HG03045 (cell line): ENCODE data around the gene FAM107A.
"Not testable (repeated sequence)": the region's sequence is repeated elsewhere in the genome, so short reads cannot be mapped to it uniquely, and the experiment has no call there.

ENCODE experiments used
- ATAC-seq: cut with Tn5 transposase; IDR thresholded peaks from one replicate; pipeline ENCODE4 v1.9.1; 2021; ENCODE audit warnings: mild to moderate bottlenecking, moderate library complexity; ENCODE audit not compliant: unreplicated experiment

Gene FAM107A

GRCh38 chr3:58537412-58538301 lies 39.5 kb downstream of the FAM107A start:
- no peak for ATAC-seq

DNA sequence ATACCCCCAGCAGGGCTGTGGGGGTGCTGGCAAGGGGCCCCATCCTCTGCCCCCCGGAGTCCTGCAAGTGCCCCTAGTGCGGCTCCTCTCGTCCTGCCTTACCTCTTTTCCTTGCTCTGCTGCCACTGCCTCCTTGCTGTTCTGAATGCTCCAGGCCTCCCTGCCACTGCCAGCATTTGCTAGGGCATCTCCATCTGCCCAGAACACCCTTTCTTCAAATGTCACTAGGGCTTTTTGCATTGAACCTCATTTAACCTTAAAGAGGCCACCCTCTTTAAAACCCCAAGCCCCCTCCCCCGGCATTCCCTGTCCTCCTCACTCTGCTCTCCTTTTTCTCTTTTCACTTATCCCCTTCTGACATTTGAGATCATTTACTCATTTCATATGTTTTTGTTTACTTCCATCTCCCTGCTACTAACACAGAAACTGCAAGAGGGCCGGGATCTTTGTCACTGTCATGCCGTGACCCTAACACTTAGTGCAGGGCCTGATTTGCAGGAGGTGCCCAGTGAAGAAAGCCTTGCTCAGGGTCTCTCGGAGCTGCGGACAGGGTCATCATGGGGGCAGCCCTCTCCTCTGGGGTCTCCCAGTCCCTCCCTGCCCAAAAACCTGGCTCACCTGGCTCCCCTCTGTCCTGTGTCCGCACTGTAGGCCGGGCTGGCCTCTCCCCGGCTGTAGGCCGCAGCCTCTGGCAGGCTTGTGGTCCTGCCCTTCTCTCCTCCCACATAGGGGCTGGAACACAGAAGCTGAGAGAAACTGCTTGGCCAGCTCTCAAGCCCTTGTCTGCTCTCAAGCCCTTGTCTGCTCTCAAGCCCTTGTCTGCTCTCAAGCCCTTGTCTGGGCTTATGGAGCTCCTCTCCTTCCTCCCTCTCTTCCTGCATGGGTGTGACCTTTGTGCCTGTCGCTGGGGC lies 40.4 kb downstream of the FAM107A start, which contains the start of gene ACOX2:
Gene ACOX2, minus strand, starts transcription at position 690 of the 911 bp plus-strand sequence. CDS start 2,084 bp downstream, outside the sequence.
- ATAC-seq: no peak

DNA sequence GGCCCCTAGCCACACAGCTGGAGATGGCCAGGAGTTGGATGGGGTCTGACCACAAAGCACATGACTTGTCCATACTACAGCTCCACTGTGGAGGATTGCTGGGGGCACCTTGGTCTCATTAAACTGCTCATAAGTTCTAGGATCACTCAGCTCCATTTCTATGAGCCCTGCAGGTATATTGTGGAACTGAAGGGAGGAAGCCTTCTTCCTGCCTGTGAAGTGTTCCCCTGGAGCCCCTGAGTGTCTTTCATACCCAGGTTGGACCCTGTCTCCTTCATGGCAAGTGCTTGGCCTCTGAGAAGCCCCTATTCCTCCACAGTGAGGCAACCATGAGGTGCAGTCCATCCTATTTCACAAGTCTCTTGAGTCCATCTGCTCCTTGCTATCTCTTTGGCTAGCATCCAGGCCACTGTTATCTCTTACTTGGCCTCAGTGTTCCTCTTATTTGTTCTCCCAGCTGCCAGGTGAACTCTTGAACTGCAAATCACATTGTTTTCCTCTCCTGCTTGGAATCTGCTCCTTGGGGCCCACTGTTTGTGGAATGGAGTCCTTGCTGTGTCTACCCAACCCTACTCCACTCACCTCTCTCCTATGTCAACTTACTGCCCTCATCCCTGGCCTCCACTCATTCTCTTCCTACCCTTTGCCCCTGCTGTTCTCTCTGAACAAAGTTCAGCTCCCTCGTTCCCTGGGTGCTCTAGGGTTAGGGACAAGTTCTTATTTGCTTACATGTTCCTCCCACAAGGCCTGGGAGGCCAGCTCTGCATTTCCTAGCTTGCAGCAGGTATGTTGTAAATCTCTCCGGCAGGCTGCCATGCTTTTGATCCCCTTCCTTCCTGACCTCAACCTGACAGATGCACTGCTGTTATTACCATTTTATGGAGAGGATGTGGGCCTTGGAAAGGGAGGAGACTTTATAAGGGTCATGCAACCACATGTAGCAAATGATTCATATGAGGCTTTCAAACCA lies 41.4 kb downstream of the FAM107A start:
- no peak for ATAC-seq

DNA sequence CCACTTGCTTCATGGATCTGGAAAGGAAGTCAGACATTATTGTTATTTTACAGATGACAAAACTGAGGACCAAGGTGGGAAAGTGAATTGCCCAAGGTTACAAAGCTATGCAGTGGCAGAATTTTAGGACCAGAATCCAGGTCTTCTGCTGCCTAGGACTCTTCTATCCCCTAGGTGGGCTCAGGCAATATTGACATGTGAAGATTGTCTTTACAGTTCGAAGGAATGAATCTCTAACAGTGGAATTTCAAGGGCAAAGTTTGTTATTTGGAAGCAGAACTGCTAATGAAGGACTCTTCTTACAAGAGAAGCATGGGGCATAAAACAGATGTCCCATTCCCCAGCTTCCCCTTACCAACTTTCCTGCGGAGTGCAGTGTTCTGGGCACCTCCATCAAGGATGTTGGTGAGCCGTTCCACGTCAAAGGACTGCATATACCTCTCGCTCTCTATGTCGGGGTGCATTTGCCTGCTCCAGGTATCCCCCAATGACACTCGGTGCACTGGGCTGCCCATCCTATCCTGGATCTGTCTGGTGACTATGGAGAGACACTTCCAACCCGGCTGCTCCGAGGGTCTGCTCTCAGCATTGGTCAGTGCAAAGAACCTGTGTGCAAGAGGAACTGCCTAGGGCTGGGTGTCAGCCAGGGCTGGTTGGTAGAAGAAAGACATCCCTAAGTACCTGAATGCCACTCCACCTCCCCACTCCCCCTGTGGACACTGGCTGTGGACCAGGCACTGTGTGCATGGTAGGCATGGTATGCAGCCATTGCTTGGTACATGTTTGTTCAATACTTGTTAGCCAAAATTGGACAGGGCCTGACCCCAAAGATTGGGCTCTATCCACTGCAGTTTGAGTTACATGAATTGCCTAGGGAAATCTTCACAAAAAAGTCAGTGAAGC lies 42.3 kb downstream of the FAM107A start:
- no peak for ATAC-seq

GRCh38 chr3:58532794-58533220 lies 44.4 kb downstream of the FAM107A start:
- ATAC-seq: peak; percentile 87

DNA sequence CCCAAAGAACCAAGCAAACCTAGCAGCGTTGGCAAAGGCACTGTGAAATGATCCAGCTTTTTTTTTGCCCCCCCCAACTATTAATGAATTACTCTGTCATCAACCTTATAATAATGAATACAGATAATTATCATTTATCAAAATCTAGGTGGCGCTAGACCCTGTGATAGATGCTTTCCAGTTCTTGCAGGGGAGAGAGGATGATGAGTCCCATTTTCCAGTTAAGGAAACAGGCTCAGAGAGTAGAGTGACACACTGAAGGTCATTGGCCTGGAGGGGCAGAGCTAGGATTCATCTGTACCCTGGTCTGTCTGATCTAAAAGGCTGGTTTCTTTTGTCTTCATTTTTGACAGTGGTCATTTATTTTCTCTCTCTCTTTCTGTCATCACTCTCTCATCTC lies 45.2 kb downstream of the FAM107A start:
- no peak for ATAC-seq

DNA sequence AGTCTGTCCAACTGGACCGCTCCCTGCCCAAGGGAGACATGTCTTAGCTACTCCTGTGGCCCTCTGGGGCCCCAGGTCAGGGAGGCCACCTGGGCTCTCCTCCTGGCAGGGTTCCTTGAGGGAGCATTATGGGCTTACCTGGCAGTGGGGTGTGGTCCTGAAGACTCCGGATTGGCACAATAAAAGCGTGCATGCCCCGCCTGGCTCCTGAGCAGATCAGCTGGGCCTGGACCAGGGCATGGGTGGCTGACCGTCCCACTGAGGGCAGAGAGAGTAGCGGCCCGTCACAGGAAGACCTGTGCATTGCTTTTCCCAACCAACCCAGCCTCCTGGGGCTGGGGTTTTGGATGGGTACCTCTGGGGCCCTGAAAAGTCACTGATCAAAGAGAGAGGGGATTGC lies 45.6 kb downstream of the FAM107A start:
- ATAC-seq: no peak

DNA sequence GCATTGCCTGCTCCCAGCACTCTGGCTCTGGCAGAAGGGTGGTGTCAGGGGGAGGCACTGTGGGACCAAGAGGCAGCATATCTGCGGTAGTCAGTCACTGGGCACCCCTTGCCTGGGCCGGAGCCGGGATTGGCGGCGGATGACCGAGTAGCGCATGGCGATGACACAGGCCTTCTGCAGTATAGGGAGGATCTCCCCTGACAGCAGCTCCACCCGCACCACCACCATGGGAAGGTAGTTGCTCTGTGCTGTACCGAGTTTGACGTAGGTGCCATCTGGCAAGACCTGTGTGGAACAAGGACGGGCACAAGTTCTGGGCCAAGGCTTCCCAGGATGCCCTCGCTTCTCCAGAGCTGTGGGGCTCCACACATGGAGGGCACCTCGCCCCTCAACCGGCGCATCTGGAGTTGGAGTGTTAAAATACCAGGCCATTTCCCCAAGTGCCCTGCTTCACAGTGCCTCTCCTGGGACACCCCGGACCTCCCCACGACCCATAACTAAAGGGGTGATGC lies 46.8 kb downstream of the FAM107A start:
- no peak for ATAC-seq

- ATAC-seq: no peak
Measured at GRCh38 chr3:58529516-58530353, 47.5 kb downstream of the FAM107A start.

DNA sequence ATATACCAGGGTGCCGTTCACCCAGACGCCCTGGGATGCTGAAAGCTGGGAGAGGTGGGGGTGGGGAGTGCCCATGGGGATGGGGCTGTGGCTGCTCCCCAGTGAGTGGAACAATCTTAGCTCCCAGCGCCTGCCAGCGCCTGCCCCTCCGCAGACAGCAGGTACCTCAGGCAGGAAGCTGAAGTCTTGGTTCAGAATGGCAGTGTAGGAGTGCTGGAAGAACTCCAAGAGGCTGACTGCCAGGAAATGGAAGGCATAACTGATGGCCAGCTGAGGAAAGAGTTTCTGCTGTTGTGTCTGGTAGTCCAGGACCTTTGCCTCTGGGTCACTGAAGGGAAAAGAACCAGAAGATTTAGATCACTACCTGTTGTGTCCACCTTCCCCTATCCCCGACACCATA lies 48.6 kb downstream of the FAM107A start:
- ATAC-seq: no peak

DNA sequence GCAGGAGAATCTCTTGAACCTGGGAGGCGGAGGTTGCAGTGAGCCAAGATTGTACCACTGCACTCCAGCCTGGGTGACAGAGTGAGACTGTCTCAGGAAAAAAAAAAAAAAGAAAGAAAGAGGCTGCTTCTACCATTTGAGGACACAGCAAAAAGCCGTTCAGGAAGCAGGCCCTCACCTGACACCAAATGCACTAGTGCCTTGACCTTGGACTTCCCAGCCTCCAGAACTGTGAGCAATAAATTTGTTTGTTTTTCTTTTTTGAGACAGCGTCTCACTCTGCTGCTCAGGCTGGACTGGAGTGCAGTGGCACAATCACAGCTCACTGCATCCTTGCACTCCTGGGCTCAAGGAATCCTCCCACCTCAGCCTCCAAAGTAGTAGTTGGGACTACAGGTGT lies 49.8 kb downstream of the FAM107A start:
- not testable (repeated sequence) for ATAC-seq

- ATAC-seq: no peak
Measured at GRCh38 chr3:58526515-58526957, 50.7 kb downstream of the FAM107A start.

DNA sequence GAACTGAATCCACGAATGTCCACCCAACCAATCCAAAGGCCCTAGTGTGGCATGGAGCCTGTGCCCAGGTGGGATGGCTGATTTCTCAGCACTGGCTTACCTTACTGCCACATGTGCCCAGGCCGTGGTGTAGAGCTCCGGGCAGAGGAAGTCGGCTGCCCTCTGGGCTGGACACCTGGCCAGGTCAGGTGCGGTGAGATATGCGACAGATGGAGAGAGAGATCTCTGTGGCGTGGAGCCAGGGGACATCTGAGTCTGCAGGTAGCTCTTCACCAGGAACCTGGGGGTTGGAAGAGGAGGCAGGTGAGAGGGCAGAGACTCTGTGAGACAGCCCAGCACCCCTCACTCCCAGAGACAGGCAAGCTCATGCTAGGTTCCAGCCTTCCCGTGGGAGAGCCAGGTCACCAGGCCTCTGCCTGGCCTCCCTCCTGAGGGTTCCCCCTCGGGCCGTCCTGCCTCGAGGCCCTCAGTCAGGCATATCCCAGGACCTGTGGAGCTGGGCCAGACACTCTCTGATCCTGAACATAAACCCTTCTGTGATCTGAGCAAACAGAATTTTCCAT lies 52.8 kb downstream of the FAM107A start:
- no peak for ATAC-seq

GRCh38 chr3:58522759-58523425 lies 54.3 kb downstream of the FAM107A start:
- no peak for ATAC-seq

- no peak for ATAC-seq
Measured at GRCh38 chr3:58521917-58522631, 55.1 kb downstream of the FAM107A start.

DNA sequence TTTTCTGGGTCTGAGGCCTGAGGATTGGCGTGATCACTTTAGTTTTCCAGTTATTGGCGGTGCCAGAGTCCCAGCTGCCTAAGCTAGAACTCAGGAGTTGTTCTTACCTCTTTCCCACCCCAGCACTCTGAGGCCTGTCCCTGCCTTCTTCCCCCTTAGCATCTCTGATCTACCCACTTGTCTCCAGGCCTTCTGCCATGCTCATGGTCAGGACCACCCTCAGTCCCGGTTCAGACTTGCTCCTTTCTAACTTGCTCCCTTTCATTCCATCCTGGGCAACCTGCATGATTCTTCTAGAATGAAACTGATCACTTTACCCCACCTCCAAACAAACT lies 55.9 kb downstream of the FAM107A start:
- ATAC-seq: no peak
